PC-3 (cell line): ENCODE results near the gene ORC1.

Source experiments
- EZH2 ChIP-seq: fragments of 300-600 bp; sonication (generic); IDR thresholded peaks from one replicate; pipeline ENCODE4 v1.6.1; 2017; ENCODE audit warnings: antibody characterized with exemption, mild to moderate bottlenecking, low read length; ENCODE audit not compliant: unreplicated experiment
- EZH2phosphoT487 ChIP-seq: fragments of 300-600 bp; sonication (generic); IDR thresholded peaks from 2 replicates; pipeline ENCODE4 v1.6.1; 2018; ENCODE audit warnings: mild to moderate bottlenecking, antibody characterized with exemption, low read length, borderline replicate concordance
- TF ChIP-seq, protein P1 (sequence below): fragments of 300-600 bp; sonication (generic); conservative IDR thresholded peaks from 2 replicates; pipeline ENCODE4 v1.5.1; 2017; ENCODE audit warnings: antibody characterized with exemption, low read depth, mild to moderate bottlenecking, low read length

DNA sequence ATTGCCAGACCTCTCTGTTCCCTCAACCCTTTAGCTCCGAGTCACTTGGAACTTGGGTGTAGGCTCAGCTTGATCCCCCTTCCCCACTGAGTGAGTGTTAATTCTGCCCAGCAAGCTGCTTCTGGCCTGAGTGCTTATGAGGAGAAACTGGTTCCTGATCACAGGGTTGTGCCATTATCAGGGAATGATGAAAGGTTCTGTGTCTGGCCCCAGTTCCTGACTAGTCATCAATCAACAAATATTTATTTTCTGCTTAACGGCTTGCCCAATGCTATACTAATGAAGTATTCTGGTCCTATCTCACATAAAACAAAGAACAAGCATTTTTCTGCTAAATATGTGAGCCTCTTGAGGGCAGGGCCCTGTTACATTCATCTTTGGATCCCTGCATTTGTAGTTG is 59.0 kb downstream of the ORC1 start:
- TF ChIP-seq, protein P1, sequence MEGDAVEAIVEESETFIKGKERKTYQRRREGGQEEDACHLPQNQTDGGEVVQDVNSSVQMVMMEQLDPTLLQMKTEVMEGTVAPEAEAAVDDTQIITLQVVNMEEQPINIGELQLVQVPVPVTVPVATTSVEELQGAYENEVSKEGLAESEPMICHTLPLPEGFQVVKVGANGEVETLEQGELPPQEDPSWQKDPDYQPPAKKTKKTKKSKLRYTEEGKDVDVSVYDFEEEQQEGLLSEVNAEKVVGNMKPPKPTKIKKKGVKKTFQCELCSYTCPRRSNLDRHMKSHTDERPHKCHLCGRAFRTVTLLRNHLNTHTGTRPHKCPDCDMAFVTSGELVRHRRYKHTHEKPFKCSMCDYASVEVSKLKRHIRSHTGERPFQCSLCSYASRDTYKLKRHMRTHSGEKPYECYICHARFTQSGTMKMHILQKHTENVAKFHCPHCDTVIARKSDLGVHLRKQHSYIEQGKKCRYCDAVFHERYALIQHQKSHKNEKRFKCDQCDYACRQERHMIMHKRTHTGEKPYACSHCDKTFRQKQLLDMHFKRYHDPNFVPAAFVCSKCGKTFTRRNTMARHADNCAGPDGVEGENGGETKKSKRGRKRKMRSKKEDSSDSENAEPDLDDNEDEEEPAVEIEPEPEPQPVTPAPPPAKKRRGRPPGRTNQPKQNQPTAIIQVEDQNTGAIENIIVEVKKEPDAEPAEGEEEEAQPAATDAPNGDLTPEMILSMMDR: no peak
- TF ChIP-seq EZH2phosphoT487 (no peak), EZH2 (no peak)
